ENCODE data around the gene C11orf68.

The C11orf68 gene

GRCh38 chr11:65871811-65872548 lies 46.9 kb downstream of the C11orf68 start (continued):
- no peak for TF ChIP-seq ZNF555 (tag by site-specific recombination; conservative IDR thresholded peaks at IDR 0.05)
- no peak for TF ChIP-seq ZBTB1 (tag by site-specific recombination; IDR thresholded peaks at IDR 0.05)
- no peak for TF ChIP-seq ZNF530 (tag by site-specific recombination; IDR thresholded peaks at IDR 0.05; ENCODE audit: low read depth)
- TF ChIP-seq ZNF274 (IDR thresholded peaks at IDR 0.05; ENCODE audit: low read length): no peak
- TF ChIP-seq ZNF274 (tag by site-specific recombination; IDR thresholded peaks at IDR 0.05; ENCODE audit: borderline replicate concordance): no peak
- no peak for TF ChIP-seq ZNF776 (tag by site-specific recombination; IDR thresholded peaks at IDR 0.05; ENCODE audit: borderline replicate concordance)
- TF ChIP-seq ZNF157 (tag by site-specific recombination; IDR thresholded peaks at IDR 0.05): no peak
- TF ChIP-seq ZNF354C (tag by site-specific recombination; IDR thresholded peaks at IDR 0.05; ENCODE audit: borderline replicate concordance, low read depth): no peak

- Histone ChIP-seq H3K27ac (ENCODE audit: extremely low read depth, low read depth, low read length) (no peak overlapping the region), H3K9me3 (ENCODE audit: control insufficient read depth, insufficient read depth, low read depth, low read length) (no peaks in the 10 kb centered on the region), H3K4me3 (ENCODE audit: low read depth, low read length) (no peak overlapping the region), H3K4me1 (ENCODE audit: control insufficient read depth, insufficient read depth, low read length) (no peaks in the 10 kb centered on the region), H3K36me3 (ENCODE audit: control insufficient read depth in 2 of 2, insufficient read depth in 1 of 2, low read length in 2 of 2) (peaks cover 0 to 21% of the 10 kb centered on the region in 2 experiments; a peak in 1 of 3 replicates)
- ChIA-PET CTCF (interaction anchor here (0.7 to 4.2 kb wide), 5 partner anchors 11 to 54 kb away, joined by 3 to 37 read pairs (median 4); partner anchors contain the start of genes FIBP and MUS81), POLR2A (interaction anchor here (0.6 to 6.6 kb wide), 11 partner anchors 10 to 123 kb away, joined by 3 to 111 read pairs (median 4); partner anchors contain the start of genes CCDC85B, CFL1, FIBP and FOSL1)
- no peak for TF ChIP-seq ZNF624 (tag by site-specific recombination; IDR thresholded peaks at IDR 0.05)
- TF ChIP-seq SCRT2 (tag by site-specific recombination; IDR thresholded peaks at IDR 0.05): peak; percentile 70; the same call in 1 of the 2 replicates
- peak; percentile 84 for TF ChIP-seq ZIC2 (tag by site-specific recombination; IDR thresholded peaks at IDR 0.05)
- TF ChIP-seq ZNF341 (tag by site-specific recombination; IDR thresholded peaks at IDR 0.05; ENCODE audit: low read depth): peak; percentile 65
- TF ChIP-seq HOXD13 (CRISPR knock-in tag; IDR thresholded peaks at IDR 0.05; ENCODE audit: borderline replicate concordance): no peak
- no peak for TF ChIP-seq ZNF510 (tag by site-specific recombination; IDR thresholded peaks at IDR 0.05; ENCODE audit: insufficient replicate concordance)
- TF ChIP-seq ZNF600 (tag by site-specific recombination; IDR thresholded peaks at IDR 0.05): 0 out of 2 replicates have a peak, but pooled peaks have one; percentile 33
- TF ChIP-seq ZNF426 (tag by site-specific recombination; IDR thresholded peaks at IDR 0.05): no peak
Observed at GRCh38 chr11:65870706-65871681, 47.9 kb downstream of the C11orf68 start.

- peaks cover 0 to 28% of the 10 kb centered on the region in 2 experiments; a peak in 1 of 3 replicates for H3K36me3 ChIP-seq (ENCODE audit: control insufficient read depth in 2 of 2, insufficient read depth in 1 of 2, low read length in 2 of 2)
- CTCF ChIA-PET: interaction anchor here (2.1 to 4.2 kb wide), 3 partner anchors 10 to 19 kb away, joined by 5 to 37 read pairs (median 17); partner anchors contain the start of gene MUS81
- TF ChIP-seq ZNF560 (tag by site-specific recombination; IDR thresholded peaks at IDR 0.05; ENCODE audit: borderline replicate concordance) (no peak), TRIM28 (IDR thresholded peaks at IDR 0.05; ENCODE audit: borderline replicate concordance, low read length) (no peak)
- H3K27ac ChIP-seq (ENCODE audit: extremely low read depth, low read depth, low read length): no peak overlapping the region
- POLR2A ChIA-PET: interaction anchor here (0.9 to 6.6 kb wide), 5 partner anchors 9 to 158 kb away, joined by 3 to 111 read pairs (median 3); partner anchors contain the start of genes CFL1, FIBP, FOSL1 and KAT5
- H3K9me3 ChIP-seq (ENCODE audit: control insufficient read depth, insufficient read depth, low read depth, low read length): no peaks in the 10 kb centered on the region
- no peak overlapping the region for H3K4me3 ChIP-seq (ENCODE audit: low read depth, low read length)
- no peaks in the 10 kb centered on the region for H3K4me1 ChIP-seq (ENCODE audit: control insufficient read depth, insufficient read depth, low read length)
Observed at GRCh38 chr11:65870307-65870658, 48.6 kb downstream of the C11orf68 start.

Measured in HEK293 (cell line).